ENCODE data around the gene PDE3B.

The PDE3B gene

DNA sequence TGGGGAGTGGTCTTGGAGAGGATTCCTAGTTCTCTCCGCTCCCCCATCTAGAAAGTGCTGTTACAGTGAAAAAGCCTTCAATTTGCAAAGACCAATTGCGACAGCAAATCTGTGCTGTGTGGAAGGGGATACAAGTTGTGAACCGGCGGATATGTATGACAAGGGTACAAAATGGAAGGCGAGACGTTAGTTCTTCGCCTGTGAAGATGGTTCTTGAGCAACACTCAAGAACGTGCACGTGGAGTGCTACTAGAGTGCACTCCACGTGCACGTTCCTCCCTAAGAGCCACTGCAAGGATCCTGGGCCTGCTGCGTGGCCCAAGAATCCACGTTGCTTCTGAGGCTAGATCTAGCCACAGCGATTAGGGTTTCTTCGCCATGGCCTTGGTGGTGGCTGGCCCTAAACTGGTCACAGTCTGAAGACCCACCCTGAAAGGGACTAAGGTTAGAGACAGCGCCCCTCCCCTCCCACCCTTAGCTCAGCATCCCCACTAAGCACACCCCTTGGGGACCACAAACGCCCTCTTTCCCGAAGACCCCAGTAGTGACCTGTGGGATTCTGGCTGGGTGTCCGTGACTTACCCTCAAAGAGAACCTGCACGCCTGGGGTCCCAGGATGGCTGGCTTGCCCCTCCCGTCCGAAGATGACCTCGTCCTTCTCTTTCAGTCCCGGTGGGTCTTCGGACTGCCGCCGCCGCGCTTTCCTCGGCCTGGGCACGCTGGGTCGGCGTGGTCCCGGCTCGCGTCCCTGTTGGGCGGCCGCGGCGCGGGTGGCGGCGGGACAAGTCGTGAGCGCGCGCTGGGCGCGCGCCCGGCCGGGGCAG, 519 bp upstream of the PDE3B start:
- Mint-ChIP-seq H3K9me3 (no peaks in the 10 kb centered on the region), H3K36me3 (ENCODE audit: low read depth) (no peaks in the 10 kb centered on the region), H3K4me1 (peaks cover 14% of the 10 kb centered on the region), H3K4me3 (peak overlapping the region; percentile 88 to 90 (median 89)), H3K27ac (peak overlapping the region in 2 of 3 experiments; percentile 32), H3K27me3 (ENCODE audit: low read depth) (peaks cover 39% of the 10 kb centered on the region)
- TF ChIP-seq, protein P1, sequence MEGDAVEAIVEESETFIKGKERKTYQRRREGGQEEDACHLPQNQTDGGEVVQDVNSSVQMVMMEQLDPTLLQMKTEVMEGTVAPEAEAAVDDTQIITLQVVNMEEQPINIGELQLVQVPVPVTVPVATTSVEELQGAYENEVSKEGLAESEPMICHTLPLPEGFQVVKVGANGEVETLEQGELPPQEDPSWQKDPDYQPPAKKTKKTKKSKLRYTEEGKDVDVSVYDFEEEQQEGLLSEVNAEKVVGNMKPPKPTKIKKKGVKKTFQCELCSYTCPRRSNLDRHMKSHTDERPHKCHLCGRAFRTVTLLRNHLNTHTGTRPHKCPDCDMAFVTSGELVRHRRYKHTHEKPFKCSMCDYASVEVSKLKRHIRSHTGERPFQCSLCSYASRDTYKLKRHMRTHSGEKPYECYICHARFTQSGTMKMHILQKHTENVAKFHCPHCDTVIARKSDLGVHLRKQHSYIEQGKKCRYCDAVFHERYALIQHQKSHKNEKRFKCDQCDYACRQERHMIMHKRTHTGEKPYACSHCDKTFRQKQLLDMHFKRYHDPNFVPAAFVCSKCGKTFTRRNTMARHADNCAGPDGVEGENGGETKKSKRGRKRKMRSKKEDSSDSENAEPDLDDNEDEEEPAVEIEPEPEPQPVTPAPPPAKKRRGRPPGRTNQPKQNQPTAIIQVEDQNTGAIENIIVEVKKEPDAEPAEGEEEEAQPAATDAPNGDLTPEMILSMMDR (IDR thresholded peaks at IDR 0.05; ENCODE audit: unreplicated experiment in 3 of 3): no peak

DNA sequence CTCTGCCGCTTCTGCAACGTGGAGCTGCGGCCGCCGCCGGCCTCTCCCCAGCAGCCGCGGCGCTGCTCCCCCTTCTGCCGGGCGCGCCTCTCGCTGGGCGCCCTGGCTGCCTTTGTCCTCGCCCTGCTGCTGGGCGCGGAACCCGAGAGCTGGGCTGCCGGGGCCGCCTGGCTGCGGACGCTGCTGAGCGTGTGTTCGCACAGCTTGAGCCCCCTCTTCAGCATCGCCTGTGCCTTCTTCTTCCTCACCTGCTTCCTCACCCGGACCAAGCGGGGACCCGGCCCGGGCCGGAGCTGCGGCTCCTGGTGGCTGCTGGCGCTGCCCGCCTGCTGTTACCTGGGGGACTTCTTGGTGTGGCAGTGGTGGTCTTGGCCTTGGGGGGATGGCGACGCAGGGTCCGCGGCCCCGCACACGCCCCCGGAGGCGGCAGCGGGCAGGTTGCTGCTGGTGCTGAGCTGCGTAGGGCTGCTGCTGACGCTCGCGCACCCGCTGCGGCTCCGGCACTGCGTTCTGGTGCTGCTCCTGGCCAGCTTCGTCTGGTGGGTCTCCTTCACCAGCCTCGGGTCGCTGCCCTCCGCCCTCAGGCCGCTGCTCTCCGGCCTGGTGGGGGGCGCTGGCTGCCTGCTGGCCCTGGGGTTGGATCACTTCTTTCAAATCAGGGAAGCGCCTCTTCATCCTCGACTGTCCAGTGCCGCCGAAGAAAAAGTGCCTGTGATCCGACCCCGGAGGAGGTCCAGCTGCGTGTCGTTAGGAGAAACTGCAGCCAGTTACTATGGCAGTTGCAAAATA, 816 bp downstream of the PDE3B start:
- peaks cover 47% of the 10 kb centered on the region for H3K27me3 Mint-ChIP-seq (ENCODE audit: low read depth)
- H3K4me1 Mint-ChIP-seq: peaks cover 14% of the 10 kb centered on the region

DNA sequence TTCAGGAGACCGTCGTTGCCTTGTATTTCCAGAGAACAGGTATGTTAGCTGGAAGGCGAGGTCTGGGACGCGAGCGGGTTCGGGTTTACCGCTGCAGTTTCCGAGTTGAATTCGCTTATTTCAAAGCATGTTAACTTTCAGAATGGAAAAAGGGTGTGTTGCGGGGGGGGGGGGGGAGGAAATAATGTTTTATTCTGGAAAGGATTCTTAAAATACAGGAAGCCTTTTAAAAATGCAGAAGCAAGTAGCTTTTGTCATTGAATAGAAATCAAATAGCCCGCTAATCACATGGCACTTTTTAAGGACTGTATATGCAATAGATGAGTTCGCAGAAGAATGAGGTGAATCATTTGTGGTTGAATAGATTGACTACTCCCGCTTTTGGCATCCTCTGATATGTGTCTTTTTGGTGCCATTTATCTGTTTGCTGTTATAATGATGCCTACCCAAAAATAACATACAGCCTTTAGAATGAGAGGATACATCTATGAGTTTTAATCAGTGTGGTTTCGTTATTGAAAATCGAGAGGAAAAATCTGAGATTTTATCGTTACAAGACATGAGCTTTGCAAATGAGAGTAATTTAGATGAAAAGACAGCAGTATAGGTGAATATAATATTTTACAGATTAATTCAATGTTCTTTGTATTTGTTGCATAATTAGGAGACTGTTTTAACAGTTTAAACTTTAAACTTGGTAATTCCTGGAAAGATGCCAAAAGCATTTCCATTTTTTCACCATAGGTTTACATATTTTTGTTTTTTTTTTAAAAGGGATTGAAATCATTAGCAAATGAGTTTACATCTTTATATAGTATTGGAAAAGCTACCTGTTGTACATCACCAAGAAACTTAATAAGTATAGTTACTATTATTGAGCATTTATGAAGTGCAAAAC, 1.7 kb downstream of the PDE3B start:
- H3K36me3 Mint-ChIP-seq (ENCODE audit: low read depth): peaks cover 5% of the 10 kb centered on the region
- H3K27ac Mint-ChIP-seq: no peak overlapping the region
- peak overlapping the region; percentile 88 to 90 (median 89) for H3K4me3 Mint-ChIP-seq
- H3K27me3 Mint-ChIP-seq (ENCODE audit: low read depth): peaks cover 46% of the 10 kb centered on the region
- peaks cover 14% of the 10 kb centered on the region for H3K4me1 Mint-ChIP-seq
- TF ChIP-seq, protein P1 (IDR thresholded peaks at IDR 0.05; ENCODE audit: unreplicated experiment in 3 of 3): no peak
- H3K9me3 Mint-ChIP-seq: peaks cover under 1% of the 10 kb centered on the region

More for the DNA sequence above, 816 bp downstream of the PDE3B start:
- peaks cover under 1% of the 10 kb centered on the region for H3K36me3 Mint-ChIP-seq (ENCODE audit: low read depth)
- H3K27ac Mint-ChIP-seq: no peak overlapping the region
- H3K4me3 Mint-ChIP-seq: peak overlapping the region; percentile 88 to 90 (median 89)
- H3K9me3 Mint-ChIP-seq: no peaks in the 10 kb centered on the region
- TF ChIP-seq, protein P1 (IDR thresholded peaks at IDR 0.05; ENCODE audit: unreplicated experiment in 3 of 3): peak in 2 of 3 experiments; percentile 5 to 11

DNA sequence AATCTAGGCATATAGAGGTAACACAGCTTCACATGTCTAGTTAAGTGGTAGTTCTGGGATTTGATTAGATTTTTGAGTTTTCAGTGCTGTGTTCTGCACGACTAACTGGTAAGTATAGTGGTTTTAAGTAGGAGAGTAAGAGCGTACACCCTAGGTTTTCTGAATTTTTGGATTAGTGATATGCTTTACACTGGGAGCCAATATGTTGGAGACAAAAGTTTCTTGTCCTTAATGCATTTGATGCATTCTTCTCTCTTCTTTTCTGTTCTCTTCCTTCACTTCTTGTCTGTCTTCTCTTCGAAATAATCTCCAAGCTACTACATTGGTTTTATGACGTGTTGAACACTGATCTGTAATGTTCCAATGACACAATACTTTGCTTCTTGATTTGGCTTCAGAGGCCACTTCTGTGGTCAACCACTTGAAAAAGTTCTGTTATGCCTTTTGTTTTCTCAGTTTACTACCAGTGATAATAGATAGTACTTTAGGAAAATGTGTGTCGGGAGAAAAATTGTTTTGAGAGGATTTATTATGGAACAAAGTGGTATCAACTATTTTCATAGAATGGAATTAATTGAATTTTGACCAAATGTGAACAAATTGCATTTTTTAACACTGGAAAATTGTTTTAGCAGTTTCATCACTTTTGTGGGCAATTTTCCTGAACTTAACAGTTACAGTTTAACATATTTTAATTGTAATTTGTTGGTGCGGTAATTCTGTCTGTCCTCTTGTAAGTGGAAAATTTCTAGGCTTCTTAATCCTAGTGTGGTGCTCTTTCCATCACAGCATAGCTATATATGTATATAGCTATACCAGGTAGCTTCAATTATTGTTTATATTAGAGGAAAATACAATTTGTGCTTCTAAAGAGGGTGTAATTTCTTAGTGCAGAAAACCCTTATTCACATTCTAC, 2.6 kb downstream of the PDE3B start:
- peaks cover 14% of the 10 kb centered on the region for H3K4me1 Mint-ChIP-seq
- no peak overlapping the region for H3K27ac Mint-ChIP-seq
- H3K9me3 Mint-ChIP-seq: peaks cover 3% of the 10 kb centered on the region
- H3K4me3 Mint-ChIP-seq: peak overlapping the region; percentile 60 to 90 (median 69)
- H3K27me3 Mint-ChIP-seq (ENCODE audit: low read depth): peaks cover 46% of the 10 kb centered on the region
- H3K36me3 Mint-ChIP-seq (ENCODE audit: low read depth): peaks cover 8% of the 10 kb centered on the region
- TF ChIP-seq, protein P1 (IDR thresholded peaks at IDR 0.05; ENCODE audit: unreplicated experiment in 3 of 3): no peak

DNA sequence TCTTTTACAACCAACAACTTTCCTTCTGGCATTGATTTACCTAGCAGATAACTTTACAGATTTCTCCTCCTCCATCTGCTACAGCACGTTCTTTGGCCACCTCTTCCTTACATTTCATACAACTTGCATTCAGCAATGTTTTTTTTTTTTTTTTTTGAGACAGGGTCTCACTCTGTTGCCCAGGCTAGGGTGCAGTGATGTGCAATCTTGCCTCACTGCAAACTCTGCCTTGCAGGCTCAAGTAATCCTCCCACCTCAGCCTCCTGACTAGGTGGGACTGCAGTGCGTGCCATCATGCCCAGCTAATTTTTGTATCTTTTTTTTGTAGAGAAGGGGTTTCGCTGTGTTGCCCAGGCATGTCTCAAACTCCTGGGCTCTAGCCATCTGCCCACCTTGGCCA, 6.5 kb downstream of the PDE3B start:
- Mint-ChIP-seq H3K27me3 (ENCODE audit: low read depth) (peaks cover 35% of the 10 kb centered on the region), H3K36me3 (ENCODE audit: low read depth) (peaks cover 14% of the 10 kb centered on the region), H3K27ac (no peak overlapping the region), H3K9me3 (peaks cover 6% of the 10 kb centered on the region), H3K4me1 (peaks cover 7% of the 10 kb centered on the region), H3K4me3 (no peak overlapping the region)
- TF ChIP-seq, protein P1 (IDR thresholded peaks at IDR 0.05; ENCODE audit: unreplicated experiment in 3 of 3): no peak
